Liver (tissue), 9 donors: Measurements from ENCODE around the gene PPP2R5C. TPM values are rescaled to one million over a fixed set of nuclear protein-coding genes. Genes with fewer than 3 reads are reported as not detected.

Experiments
- DNase-seq: peaks from one replicate; pipeline ENCODE4 v3.0.0-alpha.2; 2017; ENCODE audit warnings: low spot score
- H3K27ac ChIP-seq, 2 donors: one replicate each; pipeline ENCODE4 v1.7.0; 2013; ENCODE audit warnings: inconsistent platforms in 2 of 2, low read length in 2 of 2, control low read depth in 1 of 2, low read depth in 1 of 2, mild to moderate bottlenecking in 1 of 2
- H3K27me3 ChIP-seq, 4 donors: one replicate each; pipeline versions ENCODE4 v1.6.1 to v1.7.0; 2013; ENCODE audit warnings: low read length in 3 of 4, inconsistent platforms in 1 of 4, mild to moderate bottlenecking in 1 of 4, moderate library complexity in 1 of 4; ENCODE audit not compliant: control insufficient read depth in 4 of 4, insufficient read depth in 4 of 4
- H3K36me3 ChIP-seq, 4 donors: one replicate each; pipeline versions ENCODE4 v1.6.1 to v1.7.0; 2013; ENCODE audit warnings: low read length in 3 of 4, mild to moderate bottlenecking in 3 of 4, low read depth in 1 of 4, moderate library complexity in 1 of 4; ENCODE audit not compliant: control insufficient read depth in 4 of 4, insufficient read depth in 3 of 4
- H3K4me1 ChIP-seq, 4 donors: one replicate each; pipeline versions ENCODE4 v1.6.1 to v1.7.0; 2013; ENCODE audit warnings: low read length in 3 of 4, mild to moderate bottlenecking in 3 of 4, moderate library complexity in 1 of 4; ENCODE audit not compliant: control insufficient read depth in 4 of 4, insufficient read depth in 4 of 4
- H3K4me3 ChIP-seq, 3 donors: one replicate each; pipeline versions ENCODE4 v1.6.1 to v1.7.0; 2013; ENCODE audit warnings: low read length in 3 of 3, control low read depth in 1 of 3, low read depth in 1 of 3, mild to moderate bottlenecking in 1 of 3
- H3K9ac ChIP-seq, 2 donors: one replicate each; pipeline ENCODE4 v1.7.0; 2013; ENCODE audit warnings: low read length in 2 of 2, mild to moderate bottlenecking in 2 of 2, moderate library complexity in 2 of 2, control low read depth in 1 of 2, low read depth in 1 of 2
- H3K9me3 ChIP-seq, 4 donors: one replicate each; pipeline versions ENCODE4 v1.6.1 to v1.7.0; 2013; ENCODE audit warnings: low read length in 3 of 4; ENCODE audit not compliant: control insufficient read depth in 4 of 4
- ATF3 ChIP-seq: IDR thresholded peaks from 2 replicates; pipeline ENCODE4 v1.6.1; 2016; ENCODE audit warnings: antibody characterized with exemption
- CTCF ChIP-seq: fragments of 150-350 bp; IDR thresholded peaks from 2 replicates; pipeline ENCODE4 v1.5.1; 2017; ENCODE audit warnings: improper control_type of control experiment, low read depth, low read length; ENCODE audit not compliant: missing input control
- EGR1 ChIP-seq, 2 donors: IDR thresholded peaks; 2 replicates each; pipeline ENCODE4 v1.6.1; 2016 to 2018; ENCODE audit warnings: antibody characterized with exemption in 2 of 2, low read depth in 2 of 2
- FOXA2 ChIP-seq: IDR thresholded peaks from 2 replicates; pipeline ENCODE4 v1.6.1; 2016; ENCODE audit warnings: antibody characterized with exemption
- HNF4A ChIP-seq, 2 donors: conservative IDR thresholded peaks; 2 replicates each; pipeline ENCODE4 v1.6.1; 2016; ENCODE audit warnings: antibody characterized with exemption in 2 of 2, mild to moderate bottlenecking in 2 of 2
- HNF4G ChIP-seq: IDR thresholded peaks from 2 replicates; pipeline ENCODE4 v1.6.1; 2016; ENCODE audit warnings: antibody characterized with exemption
- JUND ChIP-seq, 2 donors: IDR thresholded peaks; 2 replicates each; pipeline ENCODE4 v1.6.1; 2016; ENCODE audit warnings: antibody characterized with exemption in 2 of 2
- NR2F2 ChIP-seq: IDR thresholded peaks from 2 replicates; pipeline ENCODE4 v1.6.1; 2016; ENCODE audit warnings: antibody characterized with exemption
- RAD21 ChIP-seq, 2 donors: IDR thresholded peaks; 2 replicates each; pipeline ENCODE4 v1.6.1; 2016; ENCODE audit warnings: antibody characterized with exemption in 2 of 2, mild to moderate bottlenecking in 2 of 2
- RXRA ChIP-seq, 2 donors: IDR thresholded peaks; 2 replicates each; pipeline ENCODE4 v1.6.1; 2017 to 2018; ENCODE audit warnings: antibody characterized with exemption in 2 of 2, mild to moderate bottlenecking in 1 of 2
- SP1 ChIP-seq: IDR thresholded peaks from 2 replicates; pipeline ENCODE4 v1.6.1; 2018; ENCODE audit warnings: antibody characterized with exemption, mild to moderate bottlenecking
- YY1 ChIP-seq: IDR thresholded peaks from 2 replicates; pipeline ENCODE4 v1.6.1; 2016; ENCODE audit warnings: antibody characterized with exemption, mild to moderate bottlenecking
- WGBS: extraction: QIAGEN DNeasy Blood & Tissue Kit; methylation state at CpG from one replicate; pipeline ENCODE4 v1.1.7; 2013; 5-methylcytosine and 5-hydroxymethylcytosine counted together
- polyA plus RNA-seq, 2 donors: library from polyadenylated mRNA; stranded (reverse) in 1 of 2; unstranded in 1 of 2; fragments of 200-250 nt in 1 of 2; fragments of >200 nt in 1 of 2; fragmentation: Nextera tagmentation in 1 of 2; extraction: Ambion mirVana in 1 of 2; gene quantifications; one replicate each; pipeline versions ENCODE4 v1.2.1 to v1.2.3, GENCODE V29; 2013 to 2015
- total RNA-seq, 2 donors: library from RNA; depleted of rRNA; stranded (reverse); fragments of >200 nt; gene quantifications; one replicate each; pipeline ENCODE4 v1.2.3, GENCODE V29; 2014
- TF ChIP-seq, protein P1 (sequence below): IDR thresholded peaks from 2 replicates; pipeline ENCODE4 v1.6.1; 2016; ENCODE audit warnings: antibody characterized with exemption
- TF ChIP-seq, protein P2 (sequence below): IDR thresholded peaks from 2 replicates; pipeline ENCODE4 v1.6.1; 2016; ENCODE audit warnings: antibody characterized with exemption, mild to moderate bottlenecking
- donor health status: healthy.
- donor health status: healthy.
- donor health status: healthy.
- donor health status: healthy.
- donor health status: healthy.

Gene PPP2R5C
- total and polyA plus RNA-seq, 4 donors = 33.5 to 52.3 (median 43.9) TPM

DNA sequence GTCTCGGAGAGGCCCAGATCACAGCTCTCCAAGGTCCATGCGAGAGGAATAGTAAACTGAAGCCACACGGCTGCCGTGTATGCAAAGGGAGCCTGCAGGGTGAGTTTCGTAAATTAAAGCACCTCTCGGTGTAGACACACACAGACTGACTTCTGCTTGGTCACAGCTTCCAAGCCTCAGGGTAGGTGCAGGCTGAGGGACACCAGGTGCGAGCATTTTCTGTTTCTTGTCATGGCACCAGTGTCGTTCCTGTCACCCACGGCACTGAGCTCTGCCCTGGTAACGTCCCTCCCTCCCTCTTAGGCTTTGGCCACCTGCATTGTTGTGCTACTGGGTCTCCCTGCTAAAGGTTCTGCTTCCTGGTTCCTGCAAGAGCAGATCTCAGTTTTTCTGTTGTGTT, 126.7 kb downstream of the PPP2R5C start:
- H3K36me3 ChIP-seq = peaks cover 2 to 52% (median 33%) of the 10 kb centered on the region in 4 donors
- TF ChIP-seq YY1 = no peak
- TF ChIP-seq RXRA (IDR thresholded peaks at IDR 0.05) = no peak
- TF ChIP-seq, protein P1, sequence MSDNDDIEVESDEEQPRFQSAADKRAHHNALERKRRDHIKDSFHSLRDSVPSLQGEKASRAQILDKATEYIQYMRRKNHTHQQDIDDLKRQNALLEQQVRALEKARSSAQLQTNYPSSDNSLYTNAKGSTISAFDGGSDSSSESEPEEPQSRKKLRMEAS = no peak
- no peak for TF ChIP-seq JUND (IDR thresholded peaks at IDR 0.05)
- TF ChIP-seq, protein P2, sequence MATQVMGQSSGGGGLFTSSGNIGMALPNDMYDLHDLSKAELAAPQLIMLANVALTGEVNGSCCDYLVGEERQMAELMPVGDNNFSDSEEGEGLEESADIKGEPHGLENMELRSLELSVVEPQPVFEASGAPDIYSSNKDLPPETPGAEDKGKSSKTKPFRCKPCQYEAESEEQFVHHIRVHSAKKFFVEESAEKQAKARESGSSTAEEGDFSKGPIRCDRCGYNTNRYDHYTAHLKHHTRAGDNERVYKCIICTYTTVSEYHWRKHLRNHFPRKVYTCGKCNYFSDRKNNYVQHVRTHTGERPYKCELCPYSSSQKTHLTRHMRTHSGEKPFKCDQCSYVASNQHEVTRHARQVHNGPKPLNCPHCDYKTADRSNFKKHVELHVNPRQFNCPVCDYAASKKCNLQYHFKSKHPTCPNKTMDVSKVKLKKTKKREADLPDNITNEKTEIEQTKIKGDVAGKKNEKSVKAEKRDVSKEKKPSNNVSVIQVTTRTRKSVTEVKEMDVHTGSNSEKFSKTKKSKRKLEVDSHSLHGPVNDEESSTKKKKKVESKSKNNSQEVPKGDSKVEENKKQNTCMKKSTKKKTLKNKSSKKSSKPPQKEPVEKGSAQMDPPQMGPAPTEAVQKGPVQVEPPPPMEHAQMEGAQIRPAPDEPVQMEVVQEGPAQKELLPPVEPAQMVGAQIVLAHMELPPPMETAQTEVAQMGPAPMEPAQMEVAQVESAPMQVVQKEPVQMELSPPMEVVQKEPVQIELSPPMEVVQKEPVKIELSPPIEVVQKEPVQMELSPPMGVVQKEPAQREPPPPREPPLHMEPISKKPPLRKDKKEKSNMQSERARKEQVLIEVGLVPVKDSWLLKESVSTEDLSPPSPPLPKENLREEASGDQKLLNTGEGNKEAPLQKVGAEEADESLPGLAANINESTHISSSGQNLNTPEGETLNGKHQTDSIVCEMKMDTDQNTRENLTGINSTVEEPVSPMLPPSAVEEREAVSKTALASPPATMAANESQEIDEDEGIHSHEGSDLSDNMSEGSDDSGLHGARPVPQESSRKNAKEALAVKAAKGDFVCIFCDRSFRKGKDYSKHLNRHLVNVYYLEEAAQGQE = no peak
- no peak for TF ChIP-seq NR2F2
- TF ChIP-seq HNF4A (conservative IDR thresholded peaks at IDR 0.05) = no peak
- no peak for TF ChIP-seq FOXA2
- no peak overlapping the region for H3K27ac ChIP-seq
- no peak overlapping the region for H3K9ac ChIP-seq
- WGBS = 94% methylated on average over 10 of the region's 10 CpGs
- no peak for DNase-seq
- no peaks in the 10 kb centered on the region for H3K4me1 ChIP-seq
- H3K27me3 ChIP-seq = no peaks in the 10 kb centered on the region
- no peaks in the 10 kb centered on the region for H3K9me3 ChIP-seq
- no peak overlapping the region for H3K4me3 ChIP-seq

GRCh38 chr14:101889366-101889765, 127.9 kb downstream of the PPP2R5C start:
- no peak overlapping the region for H3K4me3 ChIP-seq
- no peak overlapping the region for H3K9ac ChIP-seq
- peaks cover 2 to 51% (median 33%) of the 10 kb centered on the region in 4 donors for H3K36me3 ChIP-seq
- DNase-seq = no peak
- no peaks in the 10 kb centered on the region for H3K9me3 ChIP-seq
- 95% methylated on average over 10 of the region's 10 CpGs for WGBS
- H3K27ac ChIP-seq = no peak overlapping the region
- H3K27me3 ChIP-seq = no peaks in the 10 kb centered on the region
- H3K4me1 ChIP-seq = no peaks in the 10 kb centered on the region
- TF ChIP-seq EGR1 (IDR thresholded peaks at IDR 0.05; ENCODE audit: low read depth in 2 of 2) (no peak), JUND (IDR thresholded peaks at IDR 0.05) (no peak), RAD21 (IDR thresholded peaks at IDR 0.05) (no peak)
- TF ChIP-seq, protein P2 = no peak

DNA sequence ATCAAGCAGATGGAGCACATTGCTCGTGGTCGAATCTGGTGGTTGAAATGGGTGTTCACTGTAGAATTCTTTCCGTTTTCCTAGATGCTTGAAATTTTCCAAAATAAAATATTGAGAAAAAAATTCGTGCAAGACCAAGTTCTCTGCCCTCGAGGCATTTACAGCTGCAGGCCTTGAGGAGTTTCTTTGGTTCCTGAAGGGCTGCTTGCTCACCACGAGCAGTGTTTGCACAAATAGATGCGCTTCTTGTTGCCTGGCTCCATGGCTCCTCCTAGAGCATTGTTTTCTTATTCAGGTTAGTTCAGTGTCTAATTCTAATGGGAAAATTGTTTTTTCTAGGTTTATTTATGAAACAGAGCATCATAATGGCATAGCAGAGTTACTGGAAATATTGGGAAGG, 128.4 kb downstream of the PPP2R5C start:
- no peaks in the 10 kb centered on the region for H3K9me3 ChIP-seq
- H3K4me1 ChIP-seq = no peaks in the 10 kb centered on the region
- H3K36me3 ChIP-seq = peaks cover 2 to 51% (median 35%) of the 10 kb centered on the region in 4 donors
- H3K27ac ChIP-seq = no peak overlapping the region
- no peak overlapping the region for H3K9ac ChIP-seq
- DNase-seq = no peak
- TF ChIP-seq EGR1 (IDR thresholded peaks at IDR 0.05; ENCODE audit: low read depth in 2 of 2) (no peak), CTCF (peak; percentile 12), NR2F2 (no peak), ATF3 (no peak), RAD21 (IDR thresholded peaks at IDR 0.05) (peak; percentile 39 to 61), SP1 (no peak), HNF4G (no peak)
- H3K4me3 ChIP-seq = no peak overlapping the region
- 84% methylated on average over 7 of the region's 7 CpGs for WGBS
- no peaks in the 10 kb centered on the region for H3K27me3 ChIP-seq
